ENCODE measurements around the gene HS3ST2. TPM values are rescaled to one million over a fixed set of nuclear protein-coding genes. Genes with fewer than 3 reads are reported as not detected.

Gene HS3ST2
- total RNA-seq, 1 experiment from 2014 or later, result not detected

- CTCF ChIA-PET, result interaction anchor here (0.6 kb wide), 1 partner anchor 637 kb away, joined by 3 read pairs; no protein-coding TSS in a partner anchor
- Mint-ChIP-seq H3K4me3 (ENCODE audit: low read depth, unreplicated experiment) (no peak overlapping the region), H3K27ac (ENCODE audit: unreplicated experiment) (no peak overlapping the region)
Observed at GRCh38 chr16:22868593-22869224, 54.7 kb downstream of the HS3ST2 start.

GRCh38 chr16:22871861-22872260 is 57.9 kb downstream of the HS3ST2 start:
- H3K27me3 Mint-ChIP-seq (ENCODE audit: unreplicated experiment), result no peaks in the 10 kb centered on the region
- no peak for TF ChIP-seq CTCF (IDR thresholded peaks at IDR 0.05; ENCODE audit: unreplicated experiment)
- DNase-seq, result no peak
- intact Hi-C loops (cut with micrococcal nuclease; ENCODE audit: unreplicated experiment), result no loop called here
- H3K27ac Mint-ChIP-seq (ENCODE audit: unreplicated experiment), result no peak overlapping the region
- no TSS peak for BruUV-seq (replicated peaks)
- H3K36me3 Mint-ChIP-seq (ENCODE audit: insufficient read depth, unreplicated experiment), result no peaks in the 10 kb centered on the region
- CTCF ChIA-PET, result no interaction called here
- H3K4me1 Mint-ChIP-seq (ENCODE audit: low read depth, unreplicated experiment), result no peaks in the 10 kb centered on the region
- no peak overlapping the region for H3K4me3 Mint-ChIP-seq (ENCODE audit: low read depth, unreplicated experiment)
- no peaks in the 10 kb centered on the region for H3K9me3 Mint-ChIP-seq (ENCODE audit: low read depth, unreplicated experiment)

More at GRCh38 chr16:22868593-22869224, 54.7 kb downstream of the HS3ST2 start:
- intact Hi-C loops (cut with micrococcal nuclease; ENCODE audit: unreplicated experiment), result no loop called here
- BruUV-seq (replicated peaks), result no TSS peak
- no peak for TF ChIP-seq CTCF (IDR thresholded peaks at IDR 0.05; ENCODE audit: unreplicated experiment)
- no peak for DNase-seq
- Mint-ChIP-seq H3K9me3 (ENCODE audit: low read depth, unreplicated experiment) (peaks cover 2% of the 10 kb centered on the region), H3K36me3 (ENCODE audit: insufficient read depth, unreplicated experiment) (no peaks in the 10 kb centered on the region), H3K27me3 (ENCODE audit: unreplicated experiment) (no peaks in the 10 kb centered on the region), H3K4me1 (ENCODE audit: low read depth, unreplicated experiment) (no peaks in the 10 kb centered on the region)

- Mint-ChIP-seq H3K9me3 (ENCODE audit: low read depth, unreplicated experiment) (no peaks in the 10 kb centered on the region), H3K4me1 (ENCODE audit: low read depth, unreplicated experiment) (no peaks in the 10 kb centered on the region), H3K27ac (ENCODE audit: unreplicated experiment) (no peak overlapping the region), H3K27me3 (ENCODE audit: unreplicated experiment) (peaks cover 25% of the 10 kb centered on the region), H3K4me3 (ENCODE audit: low read depth, unreplicated experiment) (no peak overlapping the region), H3K36me3 (ENCODE audit: insufficient read depth, unreplicated experiment) (no peaks in the 10 kb centered on the region)
- no peak for TF ChIP-seq CTCF (IDR thresholded peaks at IDR 0.05; ENCODE audit: unreplicated experiment)
- CTCF ChIA-PET, result no interaction called here
- BruUV-seq (replicated peaks), result no TSS peak
- intact Hi-C loops (cut with micrococcal nuclease; ENCODE audit: unreplicated experiment), result no loop called here
- DNase-seq, result no peak
Observed at GRCh38 chr16:22874394-22874793, 60.4 kb downstream of the HS3ST2 start.

- CTCF ChIA-PET, result interaction anchor here (1.9 kb wide), 1 partner anchor 32 kb away, joined by 4 read pairs; no protein-coding TSS in a partner anchor
- BruUV-seq (replicated peaks), result no TSS peak
- Mint-ChIP-seq H3K27ac (ENCODE audit: unreplicated experiment) (no peak overlapping the region), H3K4me3 (ENCODE audit: low read depth, unreplicated experiment) (no peak overlapping the region), H3K9me3 (ENCODE audit: low read depth, unreplicated experiment) (no peaks in the 10 kb centered on the region), H3K36me3 (ENCODE audit: insufficient read depth, unreplicated experiment) (no peaks in the 10 kb centered on the region), H3K27me3 (ENCODE audit: unreplicated experiment) (peaks cover 52% of the 10 kb centered on the region), H3K4me1 (ENCODE audit: low read depth, unreplicated experiment) (no peaks in the 10 kb centered on the region)
- TF ChIP-seq CTCF (IDR thresholded peaks at IDR 0.05; ENCODE audit: unreplicated experiment), result no peak
- intact Hi-C loops (cut with micrococcal nuclease; ENCODE audit: unreplicated experiment), result no loop called here
- DNase-seq, result no peak
Observed at GRCh38 chr16:22878955-22879354, 65.0 kb downstream of the HS3ST2 start.
